Uterus (tissue), 2 donors: ENCODE measurements around the gene GSAP.

Source experiments
- POLR2A ChIP-seq, 2 donors: fragments of 450-650 bp; IDR thresholded peaks; one replicate each; pipeline ENCODE4 v1.6.1; 2016; ENCODE audit warnings: antibody characterized with exemption in 2 of 2, mild to moderate bottlenecking in 1 of 2, moderate library complexity in 1 of 2
- TF ChIP-seq, protein P1 (sequence below), 4 experiments: fragments of 200-600 bp in 2 of 4; fragments of 450-650 bp in 2 of 4; sonication (generic) in 2 of 4; IDR thresholded peaks; one replicate each; pipeline ENCODE4 v1.5.1; 2016 to 2019; ENCODE audit warnings: antibody characterized with exemption in 4 of 4, mild to moderate bottlenecking in 2 of 4, moderate library complexity in 1 of 4

DNA sequence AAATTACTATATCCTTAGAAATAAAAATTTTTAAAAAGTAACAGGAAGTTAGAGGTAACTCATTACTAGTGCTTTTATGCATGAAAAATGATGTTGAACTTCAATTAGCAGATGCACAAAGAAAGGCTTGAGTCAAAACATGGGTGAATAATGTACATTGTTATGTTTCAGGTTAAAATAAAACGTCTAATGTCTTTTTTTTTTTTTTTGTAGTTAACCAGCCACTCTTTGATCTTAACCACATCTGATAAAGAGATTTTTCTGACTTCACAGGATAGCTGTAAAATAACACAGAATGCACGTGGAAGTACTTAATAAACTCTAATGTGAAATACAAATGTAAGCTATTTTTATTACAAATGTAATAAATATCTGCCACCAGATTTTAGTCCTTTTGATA lies 61.7 kb downstream of the GSAP start:
- TF ChIP-seq, protein P1, sequence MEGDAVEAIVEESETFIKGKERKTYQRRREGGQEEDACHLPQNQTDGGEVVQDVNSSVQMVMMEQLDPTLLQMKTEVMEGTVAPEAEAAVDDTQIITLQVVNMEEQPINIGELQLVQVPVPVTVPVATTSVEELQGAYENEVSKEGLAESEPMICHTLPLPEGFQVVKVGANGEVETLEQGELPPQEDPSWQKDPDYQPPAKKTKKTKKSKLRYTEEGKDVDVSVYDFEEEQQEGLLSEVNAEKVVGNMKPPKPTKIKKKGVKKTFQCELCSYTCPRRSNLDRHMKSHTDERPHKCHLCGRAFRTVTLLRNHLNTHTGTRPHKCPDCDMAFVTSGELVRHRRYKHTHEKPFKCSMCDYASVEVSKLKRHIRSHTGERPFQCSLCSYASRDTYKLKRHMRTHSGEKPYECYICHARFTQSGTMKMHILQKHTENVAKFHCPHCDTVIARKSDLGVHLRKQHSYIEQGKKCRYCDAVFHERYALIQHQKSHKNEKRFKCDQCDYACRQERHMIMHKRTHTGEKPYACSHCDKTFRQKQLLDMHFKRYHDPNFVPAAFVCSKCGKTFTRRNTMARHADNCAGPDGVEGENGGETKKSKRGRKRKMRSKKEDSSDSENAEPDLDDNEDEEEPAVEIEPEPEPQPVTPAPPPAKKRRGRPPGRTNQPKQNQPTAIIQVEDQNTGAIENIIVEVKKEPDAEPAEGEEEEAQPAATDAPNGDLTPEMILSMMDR (IDR thresholded peaks at IDR 0.05): no peak
- no peak for TF ChIP-seq POLR2A (IDR thresholded peaks at IDR 0.05)
